ENCODE measurements around the gene ACO2. TPM values are rescaled to one million over a fixed set of nuclear protein-coding genes. Genes with fewer than 3 reads are reported as not detected.

Gene ACO2
- total RNA-seq, 1 donor from 2014 or later, result 887 TPM

GRCh38 chr22:41482319-41482935 is 13.5 kb downstream of the ACO2 start:
- intact Hi-C loops (cut with micrococcal nuclease), result no loop called here
- ATAC-seq (no peak), DNase-seq (no peak)

- ATAC-seq (no peak), DNase-seq (no peak)
- intact Hi-C loops (cut with micrococcal nuclease), result no loop called here
Observed at GRCh38 chr22:41485033-41485432, 16.1 kb downstream of the ACO2 start.

GRCh38 chr22:41487037-41487935 is 18.4 kb downstream of the ACO2 start:
- DNase-seq (no peak), ATAC-seq (no peak)
- intact Hi-C loops (cut with micrococcal nuclease), result no loop called here

- ATAC-seq (no peak), DNase-seq (no peak)
- intact Hi-C loops (cut with micrococcal nuclease), result no loop called here
Observed at GRCh38 chr22:41488076-41488475, 19.2 kb downstream of the ACO2 start.

- no peak for DNase-seq
- intact Hi-C loops (cut with micrococcal nuclease), result no loop called here
- no peak for ATAC-seq
Observed at GRCh38 chr22:41488596-41489385, 19.9 kb downstream of the ACO2 start.

- ATAC-seq (peak; percentile 27), DNase-seq (no peak)
- intact Hi-C loops (cut with micrococcal nuclease), result no loop called here
Observed at GRCh38 chr22:41491374-41492100, 22.6 kb downstream of the ACO2 start.

- ATAC-seq (no peak), DNase-seq (no peak)
- intact Hi-C loops (cut with micrococcal nuclease), result no loop called here
Observed at GRCh38 chr22:41498303-41498835, 29.5 kb downstream of the ACO2 start.

GRCh38 chr22:41499624-41500280 is 30.8 kb downstream of the ACO2 start:
- DNase-seq (no peak), ATAC-seq (peak; percentile 39)
- intact Hi-C loops (cut with micrococcal nuclease), result no loop called here

GRCh38 chr22:41500303-41500702 is 31.4 kb downstream of the ACO2 start:
- no peak for ATAC-seq
- DNase-seq, result no peak
- intact Hi-C loops (cut with micrococcal nuclease), result no loop called here

GRCh38 chr22:41501209-41501608 is 32.3 kb downstream of the ACO2 start:
- ATAC-seq, result peak; percentile 10
- intact Hi-C loops (cut with micrococcal nuclease), result no loop called here
- DNase-seq, result no peak

GRCh38 chr22:41504397-41504796 is 35.5 kb downstream of the ACO2 start:
- peak; percentile 80 for DNase-seq
- intact Hi-C loops (cut with micrococcal nuclease), result no loop called here

GRCh38 chr22:41504816-41505215 is 35.9 kb downstream of the ACO2 start:
- ATAC-seq, result no peak
- no peak for DNase-seq
- intact Hi-C loops (cut with micrococcal nuclease), result no loop called here

More at GRCh38 chr22:41504397-41504796, 35.5 kb downstream of the ACO2 start:
- ATAC-seq, result peak; percentile 68

GRCh38 chr22:41505511-41506220 is 36.7 kb downstream of the ACO2 start:
- ATAC-seq (no peak), DNase-seq (no peak)
- intact Hi-C loops (cut with micrococcal nuclease), result no loop called here

GRCh38 chr22:41507330-41508063 is 38.6 kb downstream of the ACO2 start:
- no peak for ATAC-seq
- intact Hi-C loops (cut with micrococcal nuclease), result no loop called here
- no peak for DNase-seq

GRCh38 chr22:41508770-41509170 is 39.9 kb downstream of the ACO2 start:
- peak; percentile 77 for DNase-seq
- intact Hi-C loops (cut with micrococcal nuclease), result no loop called here
- peak; percentile 57 for ATAC-seq

GRCh38 chr22:41511521-41511968 is 42.6 kb downstream of the ACO2 start:
- no peak for DNase-seq
- intact Hi-C loops (cut with micrococcal nuclease), result no loop called here
- ATAC-seq, result peak; percentile 74

Measured in left ventricle myocardium superior (tissue), 1 donor.